GM19463 (cell line): ENCODE results near the gene SGK1.
"Not testable (repeated sequence)": the region's sequence is repeated elsewhere in the genome, so short reads cannot be mapped to it uniquely, and the experiment has no call there.

Experiments used
- ATAC-seq: cut with Tn5 transposase; IDR thresholded peaks from one replicate; pipeline ENCODE4 v1.9.1; 2021; ENCODE audit warnings: mild to moderate bottlenecking, moderate library complexity; ENCODE audit not compliant: unreplicated experiment

SGK1 gene

DNA sequence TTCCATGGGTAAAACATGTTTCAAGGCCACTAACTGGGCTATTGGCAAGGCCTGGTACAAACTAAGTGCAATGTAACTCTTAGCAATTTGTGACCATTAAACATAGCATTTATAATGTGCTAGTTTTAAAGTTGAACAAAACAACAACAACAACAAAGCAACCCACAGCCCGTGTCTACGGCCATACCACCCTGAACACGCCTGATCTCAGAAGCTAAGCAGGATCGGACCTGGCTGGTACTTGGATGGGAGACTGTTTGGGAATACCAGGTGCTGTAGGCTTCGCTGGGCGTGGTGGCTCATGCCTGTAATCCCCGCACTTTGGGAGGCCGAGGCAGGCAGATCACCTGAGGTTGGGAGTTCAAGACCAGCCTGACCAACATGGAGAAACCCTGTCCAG, 61.0 kb downstream of the SGK1 start:
- ATAC-seq: no peak

DNA sequence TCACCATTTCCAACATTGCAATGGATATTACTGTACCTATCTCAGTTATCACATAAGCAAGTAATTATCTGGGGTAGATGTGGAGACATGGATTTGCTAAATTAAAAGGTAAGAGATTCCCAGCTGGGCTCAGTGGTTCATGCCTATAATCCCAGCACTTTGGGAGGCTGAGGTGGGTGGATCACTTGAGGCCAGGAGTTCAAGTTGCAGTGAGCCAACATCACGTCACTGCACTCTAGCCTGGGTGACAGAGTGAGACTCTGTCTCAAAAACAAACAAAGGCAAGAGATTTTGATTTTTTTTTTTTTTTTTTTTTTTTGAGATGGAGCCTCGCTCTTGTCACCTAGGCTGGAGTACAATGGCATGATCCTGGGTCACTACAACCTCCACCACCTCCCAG, 62.6 kb downstream of the SGK1 start:
- ATAC-seq: not testable (repeated sequence)

DNA sequence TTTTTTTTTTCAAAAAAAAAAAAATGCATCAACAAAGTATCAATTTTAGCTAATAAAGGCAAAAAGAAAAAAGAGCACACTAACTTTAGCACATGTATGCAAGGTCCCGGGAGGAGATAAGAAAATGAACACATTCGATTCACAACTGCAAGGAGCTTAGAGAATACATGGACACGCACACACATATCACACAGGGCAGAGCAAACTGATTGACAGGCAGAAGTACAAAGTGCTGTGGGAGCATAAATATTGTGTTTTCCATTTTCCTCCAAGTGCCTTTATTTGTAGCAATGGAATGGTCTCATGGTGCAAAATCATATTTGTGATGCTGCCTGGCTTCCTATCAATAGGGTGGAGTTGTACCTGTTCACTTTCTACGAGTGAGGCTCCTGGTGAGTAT, 63.8 kb downstream of the SGK1 start:
- ATAC-seq: no peak

DNA sequence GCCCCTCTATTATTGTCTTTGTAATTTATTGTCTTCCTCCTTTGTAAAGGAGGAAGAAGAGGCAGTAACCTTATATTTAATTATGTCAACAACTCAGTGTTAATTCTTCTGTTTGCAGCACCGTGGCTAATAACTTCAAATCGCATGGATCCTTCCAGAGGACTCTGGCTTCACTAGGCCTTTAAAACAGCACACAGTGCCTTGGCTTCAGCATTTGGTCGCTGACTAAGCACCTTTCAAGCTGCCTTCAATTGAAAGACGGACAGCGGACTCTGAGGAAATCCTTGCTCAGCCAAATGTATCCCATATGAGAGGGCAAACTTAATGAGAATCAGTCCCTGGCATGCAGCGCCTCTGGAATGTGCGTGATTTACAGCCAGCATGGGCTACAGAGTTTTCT, 64.2 kb downstream of the SGK1 start:
- no peak for ATAC-seq

DNA sequence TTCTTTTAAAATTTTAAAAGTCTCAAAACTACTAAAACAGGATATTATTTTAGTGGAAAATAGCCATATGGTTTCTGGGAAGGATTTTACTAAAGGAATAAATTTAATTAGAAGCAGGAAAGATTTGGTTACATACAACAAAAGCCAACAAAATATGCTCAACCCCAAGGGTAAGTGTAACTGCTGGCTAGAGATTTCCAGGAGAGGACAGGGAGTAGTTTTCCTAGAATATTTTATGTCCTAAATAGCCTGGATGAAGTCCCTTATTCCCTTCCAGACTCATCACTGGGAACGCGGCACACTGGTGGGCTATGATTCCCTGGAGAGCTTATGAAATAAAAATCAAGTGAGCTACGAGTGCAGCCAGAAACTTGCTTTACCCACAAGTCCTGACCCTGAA, 66.6 kb downstream of the SGK1 start:
- no peak for ATAC-seq

DNA sequence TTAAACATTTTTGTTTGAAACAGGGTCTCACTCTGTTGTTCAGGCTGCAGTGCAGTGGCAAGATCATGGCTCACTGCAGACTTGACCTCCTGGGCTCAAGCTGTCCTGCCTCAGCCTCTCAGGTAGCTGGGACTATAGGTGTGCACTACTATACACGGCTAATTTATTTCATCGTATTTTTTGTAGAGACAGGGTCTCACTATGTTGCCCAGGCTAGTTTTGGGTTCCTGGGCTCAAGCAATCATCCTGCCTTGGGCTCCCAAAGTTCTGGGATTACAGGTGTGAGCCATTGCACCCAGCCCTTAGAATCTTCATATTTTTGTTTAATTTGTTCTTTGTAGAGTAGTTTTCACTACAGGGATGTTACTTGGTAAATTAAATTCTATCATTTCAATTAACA, 67.1 kb downstream of the SGK1 start:
- no peak for ATAC-seq

DNA sequence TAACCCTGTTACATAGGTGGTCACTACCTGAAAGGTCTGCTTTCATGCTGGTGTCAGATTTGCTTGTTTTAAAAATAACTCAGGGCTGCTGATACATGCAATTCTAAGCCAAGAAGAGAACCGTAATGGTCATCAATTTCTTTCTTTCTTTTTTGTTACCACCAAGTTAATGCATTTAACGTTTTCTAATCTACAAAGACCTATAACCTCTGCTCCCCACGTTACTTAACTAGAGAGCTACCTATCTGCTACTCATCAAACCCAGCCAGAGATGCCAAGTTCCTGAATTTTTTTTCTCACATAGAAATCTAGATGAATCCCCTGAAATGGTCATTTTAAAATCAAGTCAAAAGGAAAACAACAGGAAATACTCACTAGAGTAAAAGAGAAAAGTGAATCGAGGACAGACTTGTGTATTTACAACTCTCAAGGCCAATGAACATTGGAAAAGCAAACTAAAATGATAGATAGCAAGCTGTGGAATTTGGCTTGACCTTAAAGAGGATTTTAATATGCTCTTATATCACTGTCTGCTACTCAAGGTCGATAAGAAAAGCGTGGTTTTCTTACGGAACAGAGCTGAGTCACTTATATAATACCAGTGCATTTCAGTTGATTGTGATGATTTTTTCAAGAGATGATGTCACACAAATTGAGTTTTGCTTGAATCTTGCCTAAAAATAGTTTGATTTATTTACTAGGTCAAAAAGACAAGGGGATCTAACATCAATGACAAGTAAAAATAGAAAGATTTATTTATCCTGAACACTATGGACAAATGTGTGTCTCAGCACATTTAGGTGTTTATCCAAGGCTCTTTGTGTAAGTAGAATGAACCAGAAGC, 67.9 kb downstream of the SGK1 start:
- ATAC-seq: no peak

DNA sequence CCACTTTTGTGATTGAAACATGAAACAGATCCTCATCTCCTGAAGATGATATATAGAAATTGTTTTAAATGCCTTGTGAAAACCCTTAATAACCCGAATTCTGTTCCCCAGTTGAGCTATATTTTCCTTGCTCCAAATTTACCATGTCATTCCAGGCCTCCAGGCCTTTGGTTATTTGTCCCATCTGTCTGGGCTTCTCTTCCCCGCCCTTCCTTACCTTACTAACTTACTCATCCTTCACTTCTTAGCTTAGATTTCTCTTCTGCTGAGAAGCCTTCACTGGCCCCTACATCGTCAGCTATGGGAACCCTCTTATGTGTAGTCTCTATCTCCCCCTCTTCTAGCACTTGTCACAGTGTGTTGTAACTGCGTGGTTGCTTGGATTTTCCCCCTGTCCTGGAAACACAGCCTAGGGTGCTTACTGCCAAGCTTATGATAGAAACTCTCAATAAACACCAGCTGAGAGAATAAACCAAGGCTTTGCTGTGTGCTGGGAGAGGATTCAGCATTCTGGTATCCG, 68.6 kb downstream of the SGK1 start:
- no peak for ATAC-seq

DNA sequence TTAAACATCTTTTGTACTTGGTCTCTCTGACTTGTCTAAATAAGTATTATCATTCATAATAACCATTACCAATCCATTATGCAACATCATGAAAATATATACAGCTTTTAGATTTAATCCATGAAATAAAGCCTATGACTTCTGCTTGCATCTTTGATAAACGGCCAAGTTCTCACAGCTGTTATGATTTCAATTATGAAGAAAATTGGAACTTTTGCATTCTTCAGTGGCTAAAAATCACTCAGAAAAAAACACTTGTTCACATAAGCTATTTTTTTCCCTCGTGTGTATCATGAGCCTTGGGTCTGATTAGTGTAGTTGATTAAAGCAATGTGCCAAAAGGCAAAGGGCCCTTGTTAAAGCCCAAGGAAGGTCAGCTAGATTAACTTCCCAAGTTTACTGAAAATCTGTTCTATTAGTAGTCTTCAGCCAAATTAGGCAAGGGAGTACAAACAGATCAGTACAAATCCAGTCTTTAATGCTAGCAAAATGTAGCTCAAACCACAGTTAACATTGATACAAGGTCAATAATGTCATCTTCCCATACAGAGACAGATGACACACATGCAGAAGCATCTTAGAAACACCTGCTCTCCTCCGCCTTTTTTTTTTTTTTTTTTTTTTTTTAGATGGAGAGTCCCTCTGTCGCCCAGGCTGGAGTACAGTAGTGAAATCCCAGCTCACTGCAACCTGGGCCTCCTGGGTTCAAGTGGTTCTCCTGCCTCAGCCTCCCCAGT, 69.9 kb downstream of the SGK1 start:
- ATAC-seq: no peak

DNA sequence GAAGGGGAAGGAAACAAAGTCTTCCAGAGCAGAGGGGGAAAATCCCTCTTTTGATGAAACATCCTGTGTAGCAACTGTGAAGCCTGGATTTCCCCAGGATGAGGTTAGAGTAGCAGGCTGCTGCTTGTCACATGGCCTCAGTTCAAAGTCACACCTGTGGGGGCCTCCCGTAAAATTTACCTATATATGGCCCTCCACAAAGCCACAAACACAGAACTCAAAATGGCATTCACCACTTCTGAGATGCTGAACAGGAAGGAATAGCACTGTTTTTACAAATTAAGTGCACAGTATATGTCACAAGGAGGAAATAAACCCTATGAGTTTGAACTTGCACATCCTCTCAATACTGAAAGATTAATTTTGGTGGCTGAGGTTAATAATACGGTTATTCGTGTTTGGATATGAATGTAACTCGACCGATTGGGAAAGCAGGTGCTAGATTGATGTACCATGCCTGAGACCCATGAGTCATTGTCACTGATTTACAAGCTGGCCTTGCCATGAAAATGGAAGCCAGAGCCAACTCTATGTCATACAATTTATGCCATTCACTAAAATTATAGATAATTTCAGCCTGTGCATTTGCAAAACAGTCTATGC, 70.6 kb downstream of the SGK1 start:
- ATAC-seq: peak; percentile 89

DNA sequence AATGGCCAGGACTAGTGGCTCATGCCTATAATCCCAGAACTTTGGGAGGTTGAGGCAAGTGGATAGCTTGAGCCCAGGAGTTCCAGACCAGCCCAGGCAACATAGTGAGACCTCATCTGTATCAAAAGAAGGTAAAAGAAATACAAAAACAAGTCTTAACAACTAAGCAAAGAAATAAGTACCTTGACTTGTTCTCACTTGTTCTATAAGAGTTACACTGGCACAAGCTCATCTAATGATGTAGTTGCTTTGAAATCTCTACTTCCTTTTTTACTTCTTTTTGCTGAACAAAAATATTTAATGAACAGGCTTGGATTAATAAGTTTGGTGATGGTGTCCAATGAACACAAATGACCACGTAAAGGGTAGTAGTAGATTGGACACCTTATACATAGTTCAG, 72.2 kb downstream of the SGK1 start:
- ATAC-seq: no peak

DNA sequence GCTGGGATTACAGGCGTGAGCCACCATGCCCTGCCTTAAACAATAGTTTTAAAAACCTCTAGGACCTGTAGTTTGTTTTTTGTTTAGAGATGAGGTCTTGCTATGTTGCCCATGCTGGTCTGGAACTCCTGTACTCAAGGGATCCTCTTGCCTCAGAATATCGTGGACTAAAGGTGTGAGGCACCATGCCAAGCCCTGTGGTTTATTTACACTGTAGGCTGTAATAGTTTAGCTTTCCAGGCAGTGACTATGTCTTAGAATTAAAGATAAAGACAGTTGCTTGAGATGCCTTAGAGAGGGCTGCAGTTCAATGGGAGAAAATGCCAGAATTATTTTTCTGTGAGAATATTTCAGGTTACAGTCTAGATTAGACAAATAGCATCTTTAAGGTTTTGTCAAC, 72.9 kb downstream of the SGK1 start:
- no peak for ATAC-seq

DNA sequence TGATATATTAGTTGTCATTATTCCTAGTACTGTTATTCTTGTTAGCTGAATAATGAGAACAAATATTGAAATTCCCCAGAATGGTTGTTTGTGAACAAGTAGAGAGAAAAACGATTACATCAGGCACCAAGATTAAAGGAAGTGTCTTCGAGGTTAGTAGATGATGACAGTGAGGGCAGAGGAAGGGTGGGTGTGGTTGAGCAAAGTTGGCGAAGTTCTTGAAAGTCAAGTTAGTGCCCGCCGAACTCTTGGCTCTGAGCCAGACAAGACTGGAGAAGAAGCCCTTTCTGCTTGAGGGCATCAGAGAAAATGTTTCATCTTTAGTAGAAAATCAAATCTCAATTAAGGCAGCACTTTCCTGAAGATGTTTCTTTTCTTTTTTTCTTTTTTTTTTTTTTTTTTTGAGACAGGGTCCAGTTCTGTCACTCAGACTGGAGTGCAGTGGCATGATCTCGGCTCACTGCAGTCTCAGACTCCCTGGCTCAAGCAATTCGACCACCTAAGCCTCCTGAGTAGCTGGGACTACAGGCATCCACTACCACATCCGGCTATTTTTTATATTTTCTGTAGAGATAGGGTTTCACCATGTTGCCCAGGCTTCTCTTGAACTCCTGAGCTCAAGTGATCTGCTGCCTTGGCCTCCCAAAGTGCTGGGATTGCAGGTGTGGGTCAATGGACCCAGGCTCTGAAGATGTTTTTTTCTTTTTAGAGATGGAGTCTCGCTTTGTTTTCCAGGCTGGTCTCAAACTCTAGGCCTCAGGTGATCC, 77.1 kb downstream of the SGK1 start:
- no peak for ATAC-seq

DNA sequence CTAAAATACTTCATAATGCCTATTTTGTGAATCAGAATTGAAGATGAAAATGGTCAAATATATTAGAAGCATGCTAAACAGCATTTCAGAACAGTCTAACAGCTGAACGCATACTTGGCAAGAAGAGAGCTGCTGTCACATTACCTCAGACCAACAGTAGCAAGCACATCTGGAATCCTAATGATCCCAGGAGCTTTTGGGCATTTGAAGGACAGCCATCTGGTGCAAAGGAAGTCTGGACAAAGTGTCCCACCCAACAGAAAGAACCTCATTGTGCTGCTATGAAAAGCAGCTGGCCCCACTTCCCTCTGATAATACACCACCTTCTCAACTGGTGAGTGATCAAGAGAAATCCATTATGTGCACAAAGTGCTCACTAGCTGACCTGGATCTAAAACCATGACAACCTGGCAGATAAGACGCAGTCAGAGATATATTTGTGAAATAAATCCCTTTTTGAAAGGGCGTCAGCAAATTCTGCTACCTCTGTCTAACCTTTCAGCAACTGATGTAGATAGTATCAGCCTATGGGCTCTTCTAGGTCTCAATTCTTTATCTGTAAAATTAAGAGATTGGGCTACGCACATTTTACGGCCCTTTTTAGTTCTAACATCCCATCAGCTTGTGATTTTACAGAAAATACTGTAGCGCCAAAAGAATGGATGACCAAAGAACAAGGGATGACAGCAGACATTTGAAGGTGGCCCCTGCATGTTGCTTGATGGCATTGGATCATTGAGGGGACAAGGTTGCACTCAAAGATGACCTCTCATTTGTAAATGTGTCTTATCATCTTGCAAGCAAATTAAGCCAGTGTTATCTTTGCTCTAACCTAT, 78.7 kb downstream of the SGK1 start:
- no peak for ATAC-seq

DNA sequence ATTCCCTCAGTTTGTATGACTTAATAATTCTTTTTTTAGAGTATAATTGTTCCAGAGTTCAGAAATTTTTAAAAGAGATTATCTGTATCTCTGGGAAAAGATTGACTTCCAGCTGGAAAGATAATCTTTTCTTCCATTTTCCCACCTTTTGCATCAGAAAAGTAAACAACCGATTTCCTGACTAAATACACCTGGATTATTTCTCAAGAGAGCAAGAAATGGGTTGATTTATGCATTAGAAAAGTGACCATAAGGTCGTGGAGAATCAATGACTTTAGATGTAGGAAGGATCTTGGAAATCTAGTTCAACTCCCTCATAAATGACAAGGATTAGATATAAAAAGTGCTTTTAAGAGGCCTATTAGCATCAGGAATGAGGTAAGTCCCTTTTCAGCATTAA, 79.9 kb downstream of the SGK1 start:
- ATAC-seq: no peak

DNA sequence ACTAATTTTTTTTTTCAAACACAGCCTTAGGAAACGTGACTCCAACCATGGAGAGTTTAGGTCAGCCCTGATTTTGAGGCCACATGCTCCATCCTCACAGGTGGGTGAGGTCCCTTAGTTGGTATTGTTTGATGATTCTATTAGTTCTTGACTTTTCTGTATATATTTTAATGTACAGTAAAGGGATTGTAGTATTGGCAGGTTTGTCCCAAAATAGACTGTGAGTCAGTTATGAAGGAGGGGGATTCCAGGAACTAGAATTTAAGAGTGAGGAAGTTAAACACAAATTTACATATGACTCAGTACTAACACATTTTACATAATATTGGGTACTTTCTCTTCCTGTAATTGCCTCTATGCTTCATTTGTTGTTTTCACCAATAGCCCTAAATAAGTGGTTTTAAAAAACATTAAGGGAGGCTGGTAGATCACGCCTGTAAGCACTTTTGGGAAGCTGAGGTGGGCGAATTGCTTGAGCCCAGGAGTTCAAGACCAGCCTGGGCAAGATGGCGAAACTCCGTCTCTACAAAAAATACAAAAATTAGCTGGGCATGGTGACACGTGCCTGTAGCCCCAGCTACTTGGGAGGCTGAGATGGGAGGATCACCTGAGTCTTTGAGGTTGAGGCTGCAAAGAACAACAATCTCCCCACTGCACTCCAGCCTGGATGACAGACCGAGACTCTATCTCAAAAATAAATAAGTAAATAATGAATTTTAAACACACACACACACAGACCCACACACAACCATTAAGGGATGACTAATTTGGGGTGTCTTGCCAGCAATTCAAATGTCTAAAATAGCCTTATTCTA, 81.8 kb downstream of the SGK1 start:
- ATAC-seq: peak; percentile 89

DNA sequence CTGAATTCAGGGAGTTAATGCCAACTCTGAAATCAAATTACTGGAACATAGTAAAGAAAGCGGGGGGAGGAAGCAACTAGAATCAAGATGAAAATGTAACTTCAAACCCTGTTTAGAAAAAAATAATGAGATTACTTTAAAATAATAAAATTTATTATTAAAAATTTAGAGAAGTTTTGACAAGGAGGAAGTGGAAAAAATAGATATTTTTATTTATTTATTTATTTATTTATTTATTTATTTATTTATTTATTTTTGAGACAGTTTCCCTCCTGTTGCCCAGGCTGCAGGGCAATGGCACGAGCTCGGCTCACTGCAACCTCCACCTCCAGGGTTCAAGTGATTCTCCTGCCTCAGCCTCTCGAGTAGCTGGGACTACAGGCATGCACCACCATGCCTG, 82.6 kb downstream of the SGK1 start:
- ATAC-seq: not testable (repeated sequence)

DNA sequence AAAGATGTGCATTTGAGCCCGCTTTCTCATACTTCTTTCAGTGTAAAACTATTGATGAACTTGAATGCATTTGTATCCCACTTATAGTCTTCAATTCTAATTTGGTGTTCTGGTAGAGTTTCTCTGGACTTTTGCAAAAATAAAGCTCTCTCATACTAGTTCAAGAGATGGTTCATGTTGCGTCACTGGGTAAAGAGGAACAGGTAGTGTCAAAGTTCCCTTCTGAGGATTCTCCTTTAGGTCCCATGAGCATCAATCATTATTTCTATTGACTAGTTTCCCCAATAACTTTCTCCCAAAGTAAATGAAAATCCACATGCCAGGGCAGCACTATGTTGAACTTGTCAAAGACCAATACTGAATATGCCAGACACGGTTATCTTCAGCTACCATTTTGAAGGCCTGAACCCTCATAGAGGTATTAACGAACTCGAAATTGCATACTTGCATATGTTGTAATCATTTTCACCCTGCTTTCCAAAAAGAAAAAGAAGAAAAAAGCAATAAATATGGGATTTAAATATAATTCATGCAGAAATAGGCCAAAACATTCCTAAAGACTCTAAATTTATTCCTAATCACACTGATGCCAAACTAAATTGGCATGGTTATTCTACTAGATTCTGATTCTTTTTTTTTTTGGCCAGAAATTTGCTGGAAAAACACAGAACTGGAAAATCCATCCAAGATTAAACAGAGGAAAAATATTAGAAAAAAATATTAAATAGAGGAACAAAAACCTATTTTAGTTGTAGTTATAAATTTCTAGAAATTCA, 84.5 kb downstream of the SGK1 start:
- no peak for ATAC-seq

DNA sequence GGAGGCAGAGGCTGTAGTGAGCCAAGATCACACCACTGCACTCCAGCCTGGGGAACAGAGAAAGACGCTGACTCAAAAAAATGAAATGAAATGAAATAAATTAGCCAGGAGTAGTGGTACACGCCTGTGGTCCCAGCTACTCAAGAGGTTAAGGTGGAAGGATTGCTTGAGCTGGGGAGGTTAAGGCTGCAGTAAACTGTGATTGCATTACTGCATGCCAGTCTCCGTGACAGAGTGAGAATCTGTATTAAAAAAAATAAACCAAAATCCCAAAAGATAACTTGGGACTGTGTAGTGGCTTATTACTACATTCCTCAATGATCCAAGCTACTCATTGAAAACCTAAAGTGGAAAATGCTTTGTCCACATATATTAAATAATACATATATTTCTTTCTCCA, 87.0 kb downstream of the SGK1 start:
- no peak for ATAC-seq
